Right renal pelvis (tissue), 4 donors: ENCODE data around the gene RAB11FIP4. TPM values are rescaled to one million over a fixed set of nuclear protein-coding genes. Genes with fewer than 3 reads are reported as not detected.
"Not testable (repeated sequence)": the region's sequence is repeated elsewhere in the genome, so short reads cannot be mapped to it uniquely, and the experiment has no call there.

Experiments
- DNase-seq, 4 donors: peaks; one replicate each; pipeline ENCODE4 v3.0.0-alpha.2; 2013; ENCODE audit warnings: low read depth in 4 of 4, low spot score in 3 of 4, missing footprints in 1 of 4
- polyA plus RNA-seq, 4 donors: library from polyadenylated mRNA; unstranded; fragments of 120-200 nt; gene quantifications; one replicate each; pipeline ENCODE4 v1.2.1, GENCODE V29; 2013; ENCODE audit not compliant: insufficient read length in 4 of 4

The RAB11FIP4 gene
- polyA plus RNA-seq, 4 donors = 14.8 to 15.7 (median 15.4) TPM

DNA sequence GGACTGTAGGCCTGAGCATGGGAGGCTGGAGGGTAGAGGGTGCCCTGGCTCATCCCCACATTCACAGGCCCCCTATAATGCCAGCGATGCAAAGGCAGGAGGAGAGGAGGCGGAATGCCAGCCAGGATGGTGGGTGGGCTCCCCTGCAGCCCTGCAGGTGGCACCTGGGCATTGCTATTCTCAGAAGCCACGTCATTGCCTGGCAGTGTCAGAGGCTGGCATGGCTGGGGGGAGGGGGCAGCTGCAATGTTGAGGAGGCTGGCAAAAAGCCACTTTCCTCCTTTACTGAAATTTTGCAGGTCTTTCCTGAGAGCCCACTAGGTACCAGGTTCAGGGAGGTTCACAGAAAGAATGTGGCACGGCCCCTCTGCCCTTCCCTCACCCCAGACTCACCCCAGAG is 36.2 kb downstream of the RAB11FIP4 start:
- DNase-seq = no peak

GRCh38 chr17:31428111-31428510 is 36.6 kb downstream of the RAB11FIP4 start:
- no peak for DNase-seq

DNA sequence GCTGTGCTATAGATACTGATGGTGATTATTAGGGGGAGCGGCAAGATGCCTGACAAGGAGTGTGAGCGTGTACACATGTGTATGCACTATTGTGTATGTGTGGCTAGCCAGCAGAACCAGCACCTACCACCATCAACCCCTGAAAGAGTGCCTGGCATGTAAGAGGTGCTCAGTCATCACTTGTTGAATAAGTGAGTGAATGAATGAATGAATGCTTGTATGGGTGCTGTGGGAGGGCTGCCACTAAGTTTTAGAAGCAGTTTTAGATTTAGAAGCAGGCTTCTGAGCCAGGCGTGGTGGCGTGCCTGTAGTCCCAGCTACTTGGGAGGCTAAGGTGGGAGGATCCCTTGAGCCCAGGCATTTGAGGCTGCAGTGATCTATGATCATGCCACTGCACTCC is 37.0 kb downstream of the RAB11FIP4 start:
- no peak for DNase-seq

DNA sequence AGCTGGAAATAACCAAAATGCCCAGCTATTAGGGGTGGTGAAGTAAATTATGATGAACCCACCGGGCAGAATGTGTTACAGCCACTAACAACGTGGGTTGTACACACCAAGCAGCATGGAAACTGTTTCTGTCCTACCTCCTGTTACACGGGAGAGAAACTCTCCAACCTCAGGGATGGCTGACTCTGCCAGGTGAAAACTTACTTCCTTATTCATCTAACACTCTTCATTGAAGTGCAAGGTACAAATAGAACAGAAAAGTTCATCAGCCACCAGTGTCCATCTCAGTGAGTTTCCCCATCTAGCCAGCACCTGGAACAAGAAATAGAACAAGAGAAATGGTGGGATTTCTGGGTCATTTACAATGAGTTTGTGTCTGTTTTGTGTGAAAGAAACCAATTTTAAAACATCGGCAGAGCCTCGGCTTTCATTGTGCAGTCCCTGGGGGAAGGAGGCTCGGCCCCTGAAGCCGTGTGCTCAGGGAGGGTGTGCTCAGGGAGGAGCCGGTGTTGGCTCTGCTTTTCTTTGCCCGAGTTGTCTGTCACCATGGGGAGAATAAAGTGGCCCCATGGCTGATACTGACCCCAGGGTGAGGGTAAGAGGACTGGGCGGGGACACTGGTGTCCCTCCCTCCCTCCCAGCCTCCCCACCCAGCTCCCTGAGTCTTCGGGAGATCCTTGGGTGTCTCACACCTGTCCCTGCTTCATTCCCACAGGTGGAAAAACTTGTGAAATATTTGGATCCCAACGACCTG is 39.8 kb downstream of the RAB11FIP4 start:
- DNase-seq = no peak

DNA sequence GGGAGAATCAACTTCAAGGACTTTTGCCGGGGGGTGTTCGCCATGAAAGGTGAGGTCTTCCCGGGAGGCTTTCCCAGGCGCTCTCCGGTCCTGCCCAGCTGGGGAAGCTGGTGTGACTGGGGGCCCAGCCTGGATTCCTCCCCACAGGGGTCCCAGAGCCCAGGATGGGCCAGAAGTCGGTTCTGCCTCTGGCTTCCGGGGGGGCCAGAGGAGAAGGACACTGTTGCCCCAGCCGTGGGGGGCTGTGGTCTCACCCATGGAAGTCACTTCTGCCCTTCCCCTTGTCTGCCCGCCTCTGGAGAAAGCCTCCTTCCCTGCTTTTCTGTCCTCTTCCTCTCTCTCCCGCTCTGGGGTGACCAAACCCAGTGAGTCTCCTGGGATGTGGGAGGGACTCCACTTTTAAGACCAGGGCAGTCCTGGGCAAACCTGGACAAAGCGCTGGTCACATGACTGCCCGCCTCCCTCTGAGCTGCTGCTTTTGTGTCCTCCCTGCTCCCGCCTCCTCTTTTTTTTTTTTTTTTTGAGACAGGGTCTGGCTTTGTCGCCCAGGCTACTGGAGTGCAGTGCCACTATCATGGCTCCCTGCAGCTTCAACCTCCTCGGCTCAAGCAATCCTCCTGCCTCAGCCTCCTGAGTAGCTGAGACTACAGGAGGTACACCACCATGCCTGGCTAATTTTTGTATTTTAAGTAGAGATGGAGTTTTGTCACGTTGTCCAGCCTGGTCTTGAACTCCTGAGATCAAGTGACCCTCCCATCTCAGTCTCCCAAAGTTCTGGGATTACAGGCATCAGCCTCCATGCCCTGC is 40.6 kb downstream of the RAB11FIP4 start:
- no peak for DNase-seq

- DNase-seq = no peak
Measured at GRCh38 chr17:31433091-31433790, 41.8 kb downstream of the RAB11FIP4 start.

DNA sequence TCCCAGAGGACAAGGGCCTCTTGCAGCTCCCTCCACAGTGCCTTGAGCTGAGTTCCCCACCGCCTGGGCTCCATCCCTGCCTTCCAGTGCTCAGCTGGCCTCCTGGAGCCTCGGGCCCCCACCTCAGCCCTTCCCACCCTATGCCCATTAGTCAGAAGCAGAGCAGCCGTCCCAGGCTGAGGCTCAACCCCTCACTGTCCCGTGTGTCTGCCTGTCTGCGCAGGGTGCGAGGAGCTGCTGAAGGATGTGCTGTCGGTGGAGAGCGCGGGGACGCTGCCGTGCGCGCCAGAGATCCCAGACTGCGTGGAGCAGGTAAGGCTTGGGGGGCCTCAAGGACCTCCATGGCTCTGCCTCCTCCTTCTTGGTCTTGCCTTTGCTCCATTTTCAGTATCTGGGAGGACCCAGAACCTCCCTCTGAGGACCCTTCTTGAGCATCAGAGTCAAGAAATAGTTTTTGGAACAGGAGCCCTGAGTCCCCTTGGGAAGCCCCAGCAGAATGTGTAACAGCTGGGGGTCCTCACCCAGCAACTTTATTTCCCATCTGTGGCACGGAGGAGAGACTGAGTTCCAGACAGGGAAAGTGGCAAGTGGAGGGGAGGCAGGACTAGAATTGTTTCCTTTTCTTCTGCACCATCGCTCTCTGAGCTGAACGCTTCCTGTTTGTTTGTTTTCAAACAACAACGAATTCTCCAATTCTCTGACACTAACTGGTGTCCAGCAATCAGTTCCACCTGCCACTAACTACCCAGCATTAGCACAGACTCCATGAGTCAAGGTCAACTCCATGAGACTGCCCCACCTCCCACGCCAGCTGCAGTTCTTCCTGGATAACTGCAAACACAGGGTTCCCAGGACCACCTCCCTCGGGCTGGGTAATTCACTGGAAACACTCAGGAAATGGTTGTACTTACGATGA is 42.6 kb downstream of the RAB11FIP4 start:
- no peak for DNase-seq

DNA sequence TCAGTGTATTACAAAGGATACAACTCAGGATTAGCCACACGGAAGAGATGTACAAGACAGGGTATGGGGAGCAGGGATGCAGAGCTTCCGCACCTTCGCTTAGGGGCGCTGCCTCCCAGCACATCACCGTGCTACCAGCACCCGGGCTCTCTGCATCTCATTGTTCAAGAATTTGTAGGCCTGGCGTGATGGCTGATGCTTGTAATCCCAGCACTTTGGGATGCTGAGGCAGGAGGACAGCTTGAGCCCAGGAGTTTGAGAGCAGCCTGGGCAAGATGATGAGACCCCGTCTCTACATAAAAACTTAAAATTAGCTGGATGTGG is 43.2 kb downstream of the RAB11FIP4 start:
- DNase-seq = no peak

GRCh38 chr17:31435581-31435980 is 44.1 kb downstream of the RAB11FIP4 start:
- DNase-seq = no peak

DNA sequence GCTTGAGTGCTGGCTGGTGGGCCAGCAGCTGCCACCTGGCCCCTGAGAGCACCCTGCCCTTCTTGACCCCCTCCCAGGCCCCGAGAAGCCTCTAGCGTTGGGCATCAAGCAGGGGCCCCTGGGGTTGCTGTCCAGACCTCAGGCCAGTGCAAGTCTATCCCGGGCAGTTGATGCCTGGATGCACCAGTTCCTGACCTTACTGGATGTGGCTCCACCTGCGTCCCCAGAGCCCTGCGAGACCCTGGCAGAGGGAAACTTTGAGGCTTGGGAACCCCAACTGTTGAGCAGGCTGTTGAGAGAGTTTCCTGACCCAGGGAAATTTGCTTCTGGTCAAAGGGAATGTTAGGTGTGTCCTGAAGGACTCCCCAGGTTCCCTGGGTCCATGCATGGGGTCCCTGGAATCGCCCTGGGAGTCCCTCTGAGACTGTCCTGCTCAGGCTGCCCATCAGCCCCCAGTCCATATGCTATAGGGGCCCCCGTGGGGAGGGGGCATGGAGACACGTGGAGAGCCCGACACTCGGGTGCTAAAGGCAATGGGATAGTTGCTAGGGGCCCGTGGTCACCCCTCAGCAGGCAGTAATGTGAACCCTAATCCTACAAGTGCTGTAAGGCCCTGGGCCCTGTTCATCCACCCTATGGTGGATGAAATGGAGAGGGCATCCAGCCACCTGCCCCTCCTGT is 46.4 kb downstream of the RAB11FIP4 start:
- no peak for DNase-seq

DNA sequence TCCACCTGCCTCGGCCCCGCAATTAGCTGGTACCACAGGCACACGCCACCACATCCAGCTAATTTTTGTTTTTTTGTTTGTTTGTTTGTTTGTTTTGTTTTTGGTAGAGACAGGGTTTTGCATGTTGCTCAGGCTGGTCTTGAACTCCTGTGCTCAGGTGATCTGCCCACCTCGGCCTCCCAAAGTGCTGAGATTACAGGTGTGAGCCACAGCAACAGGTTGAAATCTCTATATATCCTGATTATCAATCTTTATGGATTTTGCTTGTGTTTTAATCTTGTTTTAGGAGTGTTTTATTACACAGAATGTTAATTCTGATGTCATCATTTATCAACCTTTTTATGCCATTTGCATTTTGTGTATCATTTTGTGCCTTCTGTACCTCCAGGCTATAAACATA is 48.2 kb downstream of the RAB11FIP4 start:
- no peak for DNase-seq

- no peak for DNase-seq
Measured at GRCh38 chr17:31442276-31442675, 50.8 kb downstream of the RAB11FIP4 start.

DNA sequence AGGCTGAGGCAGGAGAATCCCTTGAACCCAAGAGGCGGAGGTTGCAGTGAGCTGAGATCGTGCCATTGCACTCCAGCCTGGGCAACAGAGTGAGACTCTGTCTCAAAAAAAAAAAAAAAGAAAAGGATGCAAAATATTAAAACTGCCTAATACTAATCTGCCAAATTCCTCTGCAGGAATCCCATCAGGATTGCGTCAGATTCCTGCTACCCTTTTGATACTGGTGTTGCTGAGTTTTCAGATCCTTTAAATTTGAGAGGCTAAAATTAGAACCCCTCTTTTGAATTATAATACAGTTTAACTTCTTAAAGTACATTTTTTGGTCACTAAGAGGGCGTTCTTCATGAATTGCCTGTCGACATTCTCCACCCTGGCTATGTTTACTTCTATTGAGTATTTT is 51.4 kb downstream of the RAB11FIP4 start:
- DNase-seq = not testable (repeated sequence)

- no peak for DNase-seq
Measured at GRCh38 chr17:31443386-31443785, 51.9 kb downstream of the RAB11FIP4 start.

DNA sequence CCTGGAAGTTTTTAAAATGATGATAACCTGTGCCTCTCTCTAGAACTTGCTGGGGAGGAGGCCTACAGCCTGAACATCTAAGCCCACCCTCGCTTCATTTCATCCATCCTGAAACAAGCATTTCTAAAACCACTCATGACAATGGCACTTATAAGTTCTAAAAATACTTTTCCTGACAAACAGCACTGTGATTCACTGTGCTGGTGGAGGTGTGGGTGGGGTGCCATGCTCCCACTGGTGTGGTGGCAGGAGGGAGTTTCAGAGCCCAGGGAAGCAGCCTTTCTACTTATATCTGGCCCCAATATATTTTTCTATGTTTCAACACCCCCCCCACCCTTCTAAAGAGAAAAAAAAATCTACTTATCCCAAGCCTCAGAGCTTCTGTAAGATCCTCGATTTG is 52.6 kb downstream of the RAB11FIP4 start:
- DNase-seq = no peak

DNA sequence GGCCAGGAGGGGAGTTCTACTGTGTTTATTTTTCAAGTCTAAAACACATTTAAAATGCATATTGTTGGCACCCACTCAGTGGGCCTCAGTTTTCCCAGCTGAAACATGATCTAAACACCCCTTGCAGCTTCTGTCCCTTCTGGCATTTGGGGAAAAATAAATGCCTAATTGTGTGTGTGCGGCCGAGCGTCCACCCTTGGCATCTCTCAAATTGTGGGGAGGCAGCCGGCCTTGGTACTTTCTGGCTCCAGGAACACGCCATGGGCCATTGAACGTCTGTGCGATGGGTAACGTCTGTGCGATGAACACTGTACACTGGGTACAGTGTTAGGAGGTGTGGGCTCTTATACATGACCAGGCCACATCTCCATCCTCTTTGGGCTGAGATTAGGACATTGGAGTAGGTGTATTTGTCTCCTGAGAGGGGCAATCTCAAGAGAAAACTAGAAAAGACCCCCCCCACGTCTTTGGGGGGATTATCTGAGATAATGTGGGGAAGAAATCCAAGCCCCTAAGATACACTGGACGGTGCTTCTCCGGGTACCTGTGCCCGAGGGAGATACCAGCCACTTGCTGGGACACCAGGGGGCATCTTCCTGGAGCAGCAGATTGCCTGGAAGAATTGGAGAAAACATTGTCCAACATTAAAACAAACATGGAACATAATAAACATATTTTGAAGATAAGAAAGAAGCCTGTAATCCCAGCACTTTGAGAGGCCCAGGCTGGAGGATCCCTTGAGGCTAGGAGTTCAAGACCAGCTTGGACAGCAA is 54.9 kb downstream of the RAB11FIP4 start:
- DNase-seq = no peak

DNA sequence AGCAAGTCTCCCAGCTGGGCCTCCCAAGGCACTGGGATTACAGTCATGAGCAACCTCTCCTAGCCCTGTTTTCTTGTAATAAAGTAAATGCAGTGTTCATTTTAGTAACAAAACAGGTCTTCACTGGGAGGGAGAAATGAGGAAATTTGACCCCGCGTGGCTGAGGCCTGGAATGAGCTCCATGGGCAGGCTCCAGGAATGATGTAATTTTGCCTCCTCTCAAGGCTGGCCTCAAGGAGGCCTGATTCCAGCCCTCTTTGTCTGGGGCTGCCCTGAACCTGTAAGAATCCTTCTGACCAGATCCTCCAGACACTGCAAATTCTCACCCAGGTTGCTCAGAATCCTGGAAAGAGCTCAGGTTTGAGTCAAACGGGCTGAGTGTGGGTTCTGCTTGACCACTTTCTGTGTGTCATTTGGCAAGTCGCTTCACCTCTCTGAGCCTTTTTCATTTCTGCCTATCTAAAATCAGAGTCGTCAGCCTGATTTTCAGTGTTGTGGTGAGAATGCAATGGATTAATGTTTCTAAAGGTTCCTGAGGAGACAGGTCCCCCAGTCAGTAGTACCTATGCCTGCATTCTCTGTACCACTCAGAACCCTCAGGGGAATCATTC is 57.1 kb downstream of the RAB11FIP4 start:
- DNase-seq = no peak

GRCh38 chr17:31449111-31449510 is 57.6 kb downstream of the RAB11FIP4 start:
- DNase-seq = no peak

- DNase-seq = no peak
Measured at GRCh38 chr17:31449746-31450145, 58.3 kb downstream of the RAB11FIP4 start.
